GM12864 (cell line): ENCODE measurements around the gene SFTA2.
A peak's percentile ranks its signal among the peaks of the same experiment; 100 is the strongest.

Experiments
- DNase-seq: peaks from one replicate; pipeline ENCODE4 v3.0.0-alpha.2; 2011; ENCODE audit warnings: low read depth
- H3K4me3 ChIP-seq: 2 replicates; pipeline ENCODE4 v1.5.1; 2011; ENCODE audit warnings: mild to moderate bottlenecking, low read depth, low read length, control low read depth
- TF ChIP-seq, protein P1 (sequence below): IDR thresholded peaks from 2 replicates; pipeline ENCODE4 v1.5.1; 2011; ENCODE audit warnings: low read depth, mild to moderate bottlenecking, moderate library complexity, low read length, control low read depth, inconsistent platforms; ENCODE audit errors: missing control alignments

Gene SFTA2

DNA sequence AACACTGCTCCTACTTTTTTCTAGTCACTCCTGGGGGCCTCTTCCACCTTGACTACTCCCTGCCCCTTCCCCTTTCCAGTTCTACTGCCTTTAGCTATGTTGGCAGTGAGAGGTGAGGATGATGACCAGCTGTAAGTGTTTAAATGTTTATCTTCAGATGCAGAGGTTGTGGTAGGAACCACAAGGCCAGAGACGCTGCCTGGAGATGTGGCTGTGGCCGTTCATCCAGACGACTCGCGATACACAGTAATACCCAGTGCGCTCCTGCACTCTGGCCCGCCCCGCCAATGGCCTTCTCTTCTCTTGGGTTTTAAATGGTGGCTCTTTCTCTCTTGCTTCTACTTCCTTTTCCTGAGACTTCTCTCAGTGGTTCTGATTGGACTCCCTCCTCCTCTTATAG is 13.3 kb downstream of the SFTA2 start:
- TF ChIP-seq, protein P1, sequence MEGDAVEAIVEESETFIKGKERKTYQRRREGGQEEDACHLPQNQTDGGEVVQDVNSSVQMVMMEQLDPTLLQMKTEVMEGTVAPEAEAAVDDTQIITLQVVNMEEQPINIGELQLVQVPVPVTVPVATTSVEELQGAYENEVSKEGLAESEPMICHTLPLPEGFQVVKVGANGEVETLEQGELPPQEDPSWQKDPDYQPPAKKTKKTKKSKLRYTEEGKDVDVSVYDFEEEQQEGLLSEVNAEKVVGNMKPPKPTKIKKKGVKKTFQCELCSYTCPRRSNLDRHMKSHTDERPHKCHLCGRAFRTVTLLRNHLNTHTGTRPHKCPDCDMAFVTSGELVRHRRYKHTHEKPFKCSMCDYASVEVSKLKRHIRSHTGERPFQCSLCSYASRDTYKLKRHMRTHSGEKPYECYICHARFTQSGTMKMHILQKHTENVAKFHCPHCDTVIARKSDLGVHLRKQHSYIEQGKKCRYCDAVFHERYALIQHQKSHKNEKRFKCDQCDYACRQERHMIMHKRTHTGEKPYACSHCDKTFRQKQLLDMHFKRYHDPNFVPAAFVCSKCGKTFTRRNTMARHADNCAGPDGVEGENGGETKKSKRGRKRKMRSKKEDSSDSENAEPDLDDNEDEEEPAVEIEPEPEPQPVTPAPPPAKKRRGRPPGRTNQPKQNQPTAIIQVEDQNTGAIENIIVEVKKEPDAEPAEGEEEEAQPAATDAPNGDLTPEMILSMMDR: no peak

DNA sequence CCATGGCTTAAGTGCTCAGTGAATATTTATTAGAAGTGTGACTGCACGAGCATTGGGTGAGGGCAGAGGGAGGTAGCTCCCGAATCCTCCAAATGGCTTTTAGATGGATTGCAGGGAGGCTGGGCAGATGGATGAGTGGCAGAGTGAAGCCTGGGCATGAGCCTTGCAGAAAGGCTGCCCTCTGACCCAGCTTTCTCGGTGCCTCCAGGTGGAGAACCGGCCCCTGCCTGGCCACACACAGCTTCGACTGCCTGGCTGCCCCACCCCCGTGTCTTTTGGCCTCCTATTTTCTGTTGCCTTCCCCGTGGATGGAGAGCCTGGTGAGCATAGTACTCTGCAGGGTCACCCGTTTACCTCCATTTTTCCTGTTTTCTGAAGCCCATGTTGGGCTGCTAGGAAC is 14.5 kb downstream of the SFTA2 start:
- no peak overlapping the region for H3K4me3 ChIP-seq
- no peak for DNase-seq
- TF ChIP-seq, protein P1: no peak

More for the DNA sequence above, 13.3 kb downstream of the SFTA2 start:
- no peak for DNase-seq
- H3K4me3 ChIP-seq: no peak overlapping the region

DNA sequence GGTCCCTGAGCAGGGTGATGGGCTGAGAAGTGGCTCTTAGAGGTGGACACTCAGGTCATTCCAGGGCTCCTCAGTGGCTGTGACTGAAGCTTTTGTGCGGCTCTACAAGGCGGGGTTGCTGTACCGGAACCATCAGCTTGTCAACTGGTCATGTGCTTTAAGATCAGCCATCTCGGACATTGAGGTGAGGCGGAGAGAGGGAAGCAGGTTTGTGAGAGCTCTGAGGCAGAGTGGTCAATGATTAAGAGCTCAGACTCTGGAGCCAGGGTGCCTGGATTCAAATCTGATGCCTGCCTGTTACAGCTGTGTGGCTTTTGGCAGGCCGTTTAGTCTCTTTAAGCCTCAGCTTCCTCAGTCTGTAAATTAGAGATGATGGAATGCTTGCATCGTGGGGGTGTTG is 14.9 kb downstream of the SFTA2 start:
- TF ChIP-seq, protein P1: no peak
- DNase-seq: no peak
- H3K4me3 ChIP-seq: no peak overlapping the region

DNA sequence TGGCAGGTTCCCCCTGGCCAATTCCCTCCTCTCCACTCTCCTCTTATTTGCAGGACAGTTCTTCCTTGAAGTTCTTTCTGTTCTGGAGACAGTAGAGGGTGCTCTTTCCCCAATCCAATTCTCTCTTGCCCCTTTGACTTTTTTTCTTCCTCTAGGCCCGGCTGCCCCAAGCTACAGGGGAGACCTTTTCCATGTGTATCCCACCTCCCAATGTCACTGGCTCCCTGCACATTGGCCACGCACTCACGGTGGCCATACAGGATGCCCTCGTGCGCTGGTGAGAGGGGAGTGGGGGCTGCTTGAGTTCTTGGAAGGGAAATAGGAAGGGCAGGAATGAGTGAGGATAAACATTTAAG is 16.4 kb downstream of the SFTA2 start:
- no peak overlapping the region for H3K4me3 ChIP-seq
- peak; percentile 21 for DNase-seq
- TF ChIP-seq, protein P1: peak; percentile 59

DNA sequence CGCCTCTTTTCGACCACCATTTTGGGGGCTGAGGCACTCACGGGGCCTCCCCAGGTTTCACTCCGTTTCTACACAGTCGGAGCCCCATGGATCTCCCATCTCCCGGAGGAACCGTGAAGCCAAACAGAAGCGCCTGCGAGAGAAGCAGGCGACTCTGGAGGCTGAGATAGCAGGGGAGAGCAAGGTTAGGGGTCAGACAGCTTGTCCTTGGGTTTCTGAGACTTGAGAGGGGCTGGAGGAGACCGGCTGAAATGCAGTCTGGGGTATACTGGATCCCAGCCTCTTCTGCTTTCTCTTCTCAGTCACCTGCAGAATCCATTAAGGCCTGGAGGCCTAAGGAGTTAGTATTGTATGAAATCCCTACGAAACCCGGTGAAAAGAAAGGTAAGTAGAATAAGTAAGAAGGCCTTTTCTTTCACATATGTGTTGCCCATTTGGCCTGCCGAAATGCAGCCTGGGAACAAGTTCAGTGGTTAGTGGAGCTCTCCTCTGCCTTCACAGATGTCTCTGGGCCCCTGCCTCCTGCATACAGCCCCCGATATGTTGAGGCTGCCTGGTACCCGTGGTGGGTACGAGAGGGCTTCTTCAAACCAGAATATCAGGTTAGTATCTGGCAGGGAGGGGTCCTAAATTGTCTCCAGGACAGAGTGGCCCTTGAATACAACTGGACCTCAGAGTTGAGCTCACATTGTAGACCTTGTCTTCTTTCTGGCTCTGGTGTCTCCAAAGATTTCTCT is 16.9 kb downstream of the SFTA2 start:
- H3K4me3 ChIP-seq: peak overlapping the region; percentile 78
- TF ChIP-seq, protein P1: no peak
- DNase-seq: no peak

DNA sequence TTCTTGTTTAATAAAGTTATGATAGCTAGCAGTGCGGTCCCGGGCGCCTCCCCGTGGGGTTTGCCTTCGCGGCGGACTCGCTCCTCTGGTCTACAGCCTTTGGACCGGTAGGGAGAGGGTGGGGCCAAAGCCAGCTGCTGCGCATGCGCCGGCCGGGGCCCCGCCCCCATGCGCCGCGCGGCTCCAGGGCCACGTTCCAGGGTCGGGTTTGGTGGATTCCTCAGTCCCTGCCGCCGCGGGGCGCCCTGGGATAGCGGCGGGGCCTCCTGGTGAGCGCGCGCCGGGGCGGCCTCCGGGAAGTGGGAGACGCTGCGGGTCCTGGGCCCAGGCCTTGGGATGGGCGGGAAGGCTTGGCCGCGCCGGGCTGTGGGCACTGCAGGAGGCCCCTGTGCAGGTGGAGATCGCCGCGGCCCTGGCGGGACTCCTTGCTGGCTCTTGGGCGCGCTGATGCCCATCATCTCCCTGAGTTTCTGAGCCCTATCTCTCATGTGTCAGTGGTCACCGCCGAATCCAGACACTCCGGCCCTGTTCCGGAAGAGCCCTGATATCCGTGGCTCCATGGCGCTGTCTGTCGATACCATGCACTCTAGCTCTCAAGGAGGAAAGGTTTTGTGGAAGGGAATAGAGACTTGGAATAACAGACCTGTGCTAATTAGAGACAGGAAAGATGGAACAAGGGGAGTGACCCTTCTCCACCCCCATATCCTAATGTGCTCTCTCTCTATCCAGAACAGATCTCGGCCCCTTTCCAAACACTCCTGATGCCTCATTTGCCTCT is 17.7 kb downstream of the SFTA2 start, which contains the start of gene VARS2:
VARS2 (plus strand) TSS at position 163 of the 778 bp plus-strand sequence; CDS start at position 762, 599 bp downstream.
- DNase-seq: peak; percentile 49
- TF ChIP-seq, protein P1: peak; percentile 16
- peak within 1 kb of the TSS; percentile 78 for H3K4me3 ChIP-seq
